Body of pancreas (tissue), 4 donors: ENCODE results near the gene TNIP2.

Experiments used
- CTCF ChIP-seq, 7 experiments: fragments of 450-650 bp in 4 of 7; fragments of 200-600 bp in 3 of 7; sonication (generic) in 3 of 7; IDR thresholded peaks; one replicate each; pipeline ENCODE4 v1.5.1; 2016 to 2019; ENCODE audit warnings: antibody characterized with exemption in 7 of 7
- POLR2A ChIP-seq, 3 donors: fragments of 450-650 bp; IDR thresholded peaks; one replicate each; pipeline ENCODE4 v1.6.1; 2016; ENCODE audit warnings: antibody characterized with exemption in 3 of 3, mild to moderate bottlenecking in 2 of 3

GRCh38 chr4:2771264-2771663 is 15.1 kb upstream of the TNIP2 start:
- TF ChIP-seq POLR2A (IDR thresholded peaks at IDR 0.05) = no peak
- TF ChIP-seq CTCF (IDR thresholded peaks at IDR 0.05) = no peak
